PFSK-1 (cell line): ENCODE data around the gene TAS2R60.

Source experiments
- FOXP2 ChIP-seq: optimal IDR thresholded peaks from 2 replicates; pipeline ENCODE3; 2011; ENCODE audit warnings: borderline replicate concordance, control low read depth, inconsistent platforms; ENCODE audit not compliant: insufficient read depth; ENCODE audit errors: extremely low read length, extremely low read depth
- POLR2AphosphoS5 ChIP-seq: IDR thresholded peaks from 2 replicates; pipeline ENCODE4 v1.6.1; 2012; ENCODE audit warnings: low read depth, mild to moderate bottlenecking, control low read depth, low read length, moderate library complexity
- REST ChIP-seq, 2 experiments: IDR thresholded peaks; 2 replicates each; pipeline versions ENCODE4 v1.6.1 to v1.8.0; 2011 to 2012; ENCODE audit warnings: low read depth in 2 of 2, low read length in 2 of 2, control low read depth in 1 of 2, inconsistent platforms in 1 of 2, mild to moderate bottlenecking in 1 of 2, moderate library complexity in 1 of 2; ENCODE audit not compliant: insufficient read depth in 1 of 2
- SIN3A ChIP-seq: IDR thresholded peaks from 2 replicates; pipeline ENCODE4 v1.6.1; 2012; ENCODE audit warnings: mild to moderate bottlenecking, low read length, moderate library complexity, borderline replicate concordance; ENCODE audit not compliant: insufficient read depth
- TAF1 ChIP-seq: IDR thresholded peaks from 2 replicates; pipeline ENCODE4 v1.6.1; 2012; ENCODE audit warnings: low read length, control low read depth, borderline replicate concordance; ENCODE audit not compliant: insufficient read depth

Gene TAS2R60

GRCh38 chr7:143479055-143479766 is 36.0 kb downstream of the TAS2R60 start:
- no peak for TF ChIP-seq SIN3A
- TF ChIP-seq FOXP2: no peak
- no peak for TF ChIP-seq POLR2AphosphoS5
- no peak for TF ChIP-seq REST (IDR thresholded peaks at IDR 0.05; ENCODE audit: insufficient read depth in 1 of 2, low read depth in 2 of 2, low read length in 2 of 2)
- TF ChIP-seq TAF1: no peak

- TF ChIP-seq POLR2AphosphoS5 (no peak), FOXP2 (no peak), SIN3A (no peak), REST (IDR thresholded peaks at IDR 0.05; ENCODE audit: insufficient read depth in 1 of 2, low read depth in 2 of 2, low read length in 2 of 2) (no peak), TAF1 (no peak)
Measured at GRCh38 chr7:143480501-143480900, 37.2 kb downstream of the TAS2R60 start.

DNA sequence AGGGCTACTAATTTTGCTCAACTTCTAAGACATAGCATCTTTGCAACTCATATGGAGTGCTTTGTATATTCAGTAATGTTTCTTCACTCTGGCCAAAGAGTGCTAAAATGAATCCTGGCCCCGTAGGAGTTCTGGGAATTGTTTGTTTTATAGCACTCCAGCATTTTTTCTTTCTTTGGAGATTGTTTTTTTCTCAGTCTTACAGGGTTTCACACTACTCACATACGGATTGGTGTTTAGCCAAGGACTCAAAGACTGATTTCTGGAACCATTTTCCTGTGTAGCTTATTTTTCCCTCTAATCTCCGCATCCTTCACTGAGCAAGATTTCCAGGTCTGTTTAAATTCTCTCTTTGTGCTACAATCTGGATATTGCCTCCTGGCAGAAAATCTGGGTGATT is 40.9 kb downstream of the TAS2R60 start:
- TF ChIP-seq POLR2AphosphoS5: no peak
- TF ChIP-seq TAF1: no peak
- TF ChIP-seq SIN3A: no peak
- TF ChIP-seq FOXP2: no peak
- TF ChIP-seq REST (IDR thresholded peaks at IDR 0.05; ENCODE audit: insufficient read depth in 1 of 2, low read depth in 2 of 2, low read length in 2 of 2): no peak

DNA sequence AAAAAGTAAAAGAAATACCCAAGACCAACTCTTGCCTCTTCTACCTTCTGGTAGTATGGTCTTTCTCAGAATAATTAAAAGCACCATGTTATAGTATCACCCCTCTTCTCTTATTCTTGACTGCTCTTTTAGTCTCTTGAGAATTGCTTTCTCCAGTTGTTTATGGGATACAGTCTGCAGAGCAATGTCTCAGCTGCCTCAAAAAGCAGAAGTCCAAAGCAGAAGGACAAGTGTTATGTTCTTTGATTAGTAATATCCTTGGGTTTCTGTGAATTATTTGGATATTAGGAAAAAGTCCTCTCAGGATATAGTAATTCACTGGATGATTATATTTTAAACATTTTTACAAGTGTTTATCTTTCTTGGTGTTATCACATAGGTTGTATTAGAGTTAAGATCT is 41.8 kb downstream of the TAS2R60 start:
- TF ChIP-seq FOXP2 (no peak), POLR2AphosphoS5 (no peak), SIN3A (no peak), REST (IDR thresholded peaks at IDR 0.05; ENCODE audit: insufficient read depth in 1 of 2, low read depth in 2 of 2, low read length in 2 of 2) (no peak), TAF1 (no peak)

GRCh38 chr7:143485500-143485899 is 42.2 kb downstream of the TAS2R60 start:
- TF ChIP-seq SIN3A (no peak), FOXP2 (no peak), TAF1 (no peak), REST (IDR thresholded peaks at IDR 0.05; ENCODE audit: insufficient read depth in 1 of 2, low read depth in 2 of 2, low read length in 2 of 2) (no peak), POLR2AphosphoS5 (no peak)
